Osteocyte (in vitro differentiated cells): Measurements from ENCODE around the gene SORCS1. TPM values are rescaled to one million over a fixed set of nuclear protein-coding genes. Genes with fewer than 3 reads are reported as not detected.

ENCODE experiments used
- DNase-seq: peaks from one replicate; pipeline ENCODE4 v3.0.0; 2021; ENCODE audit warnings: mixed read lengths; ENCODE audit not compliant: unreplicated experiment; ENCODE audit errors: extremely low spot score
- H3K27ac Mint-ChIP-seq: one replicate; pipeline ENCODE4 v1.8.0; 2021; ENCODE audit warnings: mild to moderate bottlenecking, mixed read lengths; ENCODE audit not compliant: unreplicated experiment
- H3K27me3 Mint-ChIP-seq: one replicate; pipeline ENCODE4 v1.8.0; 2021; ENCODE audit warnings: mixed read lengths; ENCODE audit not compliant: unreplicated experiment
- H3K36me3 Mint-ChIP-seq: one replicate; pipeline ENCODE4 v1.8.0; 2021; ENCODE audit warnings: mixed read lengths; ENCODE audit not compliant: unreplicated experiment
- H3K4me1 Mint-ChIP-seq: one replicate; pipeline ENCODE4 v1.8.0; 2021; ENCODE audit warnings: mixed read lengths; ENCODE audit not compliant: unreplicated experiment
- H3K4me3 Mint-ChIP-seq: one replicate; pipeline ENCODE4 v1.8.0; 2021; ENCODE audit warnings: mild to moderate bottlenecking, moderate library complexity, mixed read lengths; ENCODE audit not compliant: unreplicated experiment
- H3K9me3 Mint-ChIP-seq: one replicate; pipeline ENCODE4 v1.8.0; 2021; ENCODE audit warnings: mixed read lengths; ENCODE audit not compliant: unreplicated experiment
- CTCF ChIP-seq: fragments of 200-600 bp; sonication (generic); IDR thresholded peaks from 2 replicates; pipeline ENCODE4 v1.5.0; 2021; ENCODE audit warnings: antibody characterized with exemption, mild to moderate bottlenecking, moderate library complexity
- total RNA-seq: library from RNA; stranded (reverse); gene quantifications from 2 replicates; pipeline ENCODE4 v1.2.1, GENCODE V29; 2021

SORCS1 gene
- total RNA-seq, 1 donor from 2014 or later, result not detected

- H3K9me3 Mint-ChIP-seq, result peaks cover 16% of the 10 kb centered on the region
- no peaks in the 10 kb centered on the region for H3K4me1 Mint-ChIP-seq
- TF ChIP-seq CTCF, result no peak
- H3K36me3 Mint-ChIP-seq, result no peaks in the 10 kb centered on the region
- H3K27me3 Mint-ChIP-seq, result no peaks in the 10 kb centered on the region
- DNase-seq, result no peak
- H3K4me3 Mint-ChIP-seq, result no peak overlapping the region
- no peak overlapping the region for H3K27ac Mint-ChIP-seq
These were observed 205.7 kb downstream of the SORCS1 start for GRCh38 chr10:106958589-106959361.

GRCh38 chr10:106957823-106958588 lies 206.5 kb downstream of the SORCS1 start:
- no peaks in the 10 kb centered on the region for H3K27me3 Mint-ChIP-seq
- no peak overlapping the region for H3K4me3 Mint-ChIP-seq
- DNase-seq, result no peak
- no peaks in the 10 kb centered on the region for H3K36me3 Mint-ChIP-seq
- no peak for TF ChIP-seq CTCF
- H3K9me3 Mint-ChIP-seq, result peaks cover 13% of the 10 kb centered on the region
- no peaks in the 10 kb centered on the region for H3K4me1 Mint-ChIP-seq
- H3K27ac Mint-ChIP-seq, result no peak overlapping the region

- Mint-ChIP-seq H3K27ac (no peak overlapping the region), H3K36me3 (no peaks in the 10 kb centered on the region), H3K4me1 (no peaks in the 10 kb centered on the region), H3K9me3 (peaks cover 13% of the 10 kb centered on the region), H3K4me3 (no peak overlapping the region), H3K27me3 (no peaks in the 10 kb centered on the region)
- DNase-seq, result no peak
- no peak for TF ChIP-seq CTCF
These were observed 208.1 kb downstream of the SORCS1 start for GRCh38 chr10:106956216-106956915.

GRCh38 chr10:106955133-106955532 lies 209.4 kb downstream of the SORCS1 start:
- Mint-ChIP-seq H3K27ac (no peak overlapping the region), H3K9me3 (peaks cover 10% of the 10 kb centered on the region), H3K27me3 (no peaks in the 10 kb centered on the region), H3K4me1 (no peaks in the 10 kb centered on the region), H3K4me3 (no peak overlapping the region), H3K36me3 (no peaks in the 10 kb centered on the region)
- DNase-seq, result no peak
- TF ChIP-seq CTCF, result no peak

GRCh38 chr10:106952033-106952432 lies 212.5 kb downstream of the SORCS1 start:
- no peak for DNase-seq
- H3K4me3 Mint-ChIP-seq, result no peak overlapping the region
- H3K27me3 Mint-ChIP-seq, result no peaks in the 10 kb centered on the region
- no peaks in the 10 kb centered on the region for H3K4me1 Mint-ChIP-seq
- no peak overlapping the region for H3K27ac Mint-ChIP-seq
- no peaks in the 10 kb centered on the region for H3K36me3 Mint-ChIP-seq
- TF ChIP-seq CTCF, result no peak
- peaks cover 16% of the 10 kb centered on the region for H3K9me3 Mint-ChIP-seq
